Transverse colon (tissue), 4 donors: ENCODE measurements around the gene RGS7. TPM values are rescaled to one million over a fixed set of nuclear protein-coding genes. Genes with fewer than 3 reads are reported as not detected.

ENCODE experiments used
- DNase-seq: peaks from one replicate; pipeline ENCODE4 v3.0.0-alpha.2; 2019
- H3K27ac ChIP-seq, 4 donors: fragments of 200-600 bp; sonication (generic); 2 replicates each; pipeline ENCODE4 v1.5.1; 2016 to 2018; ENCODE audit warnings: inconsistent platforms in 4 of 4
- H3K27me3 ChIP-seq: fragments of 200-600 bp; sonication (generic); 2 replicates; pipeline ENCODE4 v1.5.1; 2017; ENCODE audit warnings: inconsistent platforms
- H3K36me3 ChIP-seq, 4 donors: fragments of 200-600 bp; sonication (generic); 2 replicates each; pipeline ENCODE4 v1.5.1; 2017 to 2019; ENCODE audit warnings: inconsistent platforms in 4 of 4
- H3K4me1 ChIP-seq, 4 donors: fragments of 200-600 bp; sonication (generic); 2 replicates each; pipeline ENCODE4 v1.5.1; 2017 to 2020; ENCODE audit warnings: inconsistent platforms in 4 of 4
- H3K4me3 ChIP-seq, 4 donors: fragments of 200-600 bp; sonication (generic); 1 replicate in 1 of 4; 2 replicates in 3 of 4; pipeline versions ENCODE4 v1.5.1 to v1.6.1; 2017 to 2019; ENCODE audit warnings: inconsistent platforms in 4 of 4
- H3K9me3 ChIP-seq, 2 donors: fragments of 200-600 bp; sonication (generic); 2 replicates each; pipeline ENCODE4 v1.5.1; 2017 to 2019; ENCODE audit warnings: inconsistent platforms in 2 of 2
- EP300 ChIP-seq: sonication (generic); formaldehyde crosslinking; IDR thresholded peaks from one replicate; pipeline ENCODE4 v1.6.1; 2017; ENCODE audit warnings: antibody characterized with exemption, low read depth
- POLR2A ChIP-seq: fragments of 450-650 bp; IDR thresholded peaks from one replicate; pipeline ENCODE4 v1.6.1; 2016; ENCODE audit warnings: antibody characterized with exemption, mild to moderate bottlenecking, moderate library complexity
- POLR2AphosphoS5 ChIP-seq, 3 donors: sonication (generic); formaldehyde crosslinking; IDR thresholded peaks; one replicate each; pipeline ENCODE4 v1.6.1; 2016; ENCODE audit warnings: antibody characterized with exemption in 3 of 3
- whole genome bisulfite sequencing, 2 donors: methylation state at CpG; one replicate each; pipeline ENCODE4 v1.1.5; 2018; ENCODE audit warnings: low coverage in 1 of 2; 5-methylcytosine and 5-hydroxymethylcytosine counted together
- in situ Hi-C, 4 donors: fragments of 200-750 bp; cut with MboI; loops; one replicate each; pipeline versions ENCODE4 v1.15.0 to v1.15.1; 2017; ENCODE audit warnings: low sequenced_read_pairs in 3 of 4, low pct_ligation_motif_present in 1 of 4, low pct_unique_long_range_greater_than_20kb in 1 of 4
- intact Hi-C: fragments of 100-400 bp; cut with DNase I; formaldehyde crosslinking; loops from one replicate; pipeline ENCODE4 v1.15.1; 2023; ENCODE audit warnings: low total_unique reads
- total RNA-seq, 4 donors: library from RNA; depleted of rRNA; stranded (reverse); fragments of >200 nt; gene quantifications; one replicate each; pipeline ENCODE4 v1.1.0, GENCODE V29; 2016
- TF ChIP-seq, protein P1 (sequence below), 5 experiments: fragments of 200-600 bp in 3 of 5; fragments of 450-650 bp in 2 of 5; sonication (generic) in 3 of 5; IDR thresholded peaks; 1 replicate in 2 of 5; 2 replicates in 3 of 5; pipeline ENCODE4 v1.5.1; 2016 to 2017; ENCODE audit warnings: antibody characterized with exemption in 5 of 5, inconsistent platforms in 3 of 5, mild to moderate bottlenecking in 2 of 5, moderate library complexity in 1 of 5

RGS7 gene
- total RNA-seq, 4 donors from 2014 or later, result 1.5 to 2.0 TPM; not detected in 2

GRCh38 chr1:240827786-240828185, 529.2 kb downstream of the RGS7 start:
- 86 to 88% methylated on average over 1 of the region's 1 CpG for WGBS, 2 donors
- DNase-seq, result no peak
- no peaks in the 10 kb centered on the region for H3K9me3 ChIP-seq
- H3K4me1 ChIP-seq, result no peaks in the 10 kb centered on the region
- intact Hi-C loops (no loop called here), in situ Hi-C loops (no loop called here)
- TF ChIP-seq POLR2A, result no peak
- no peak for TF ChIP-seq EP300
- TF ChIP-seq, protein P1, sequence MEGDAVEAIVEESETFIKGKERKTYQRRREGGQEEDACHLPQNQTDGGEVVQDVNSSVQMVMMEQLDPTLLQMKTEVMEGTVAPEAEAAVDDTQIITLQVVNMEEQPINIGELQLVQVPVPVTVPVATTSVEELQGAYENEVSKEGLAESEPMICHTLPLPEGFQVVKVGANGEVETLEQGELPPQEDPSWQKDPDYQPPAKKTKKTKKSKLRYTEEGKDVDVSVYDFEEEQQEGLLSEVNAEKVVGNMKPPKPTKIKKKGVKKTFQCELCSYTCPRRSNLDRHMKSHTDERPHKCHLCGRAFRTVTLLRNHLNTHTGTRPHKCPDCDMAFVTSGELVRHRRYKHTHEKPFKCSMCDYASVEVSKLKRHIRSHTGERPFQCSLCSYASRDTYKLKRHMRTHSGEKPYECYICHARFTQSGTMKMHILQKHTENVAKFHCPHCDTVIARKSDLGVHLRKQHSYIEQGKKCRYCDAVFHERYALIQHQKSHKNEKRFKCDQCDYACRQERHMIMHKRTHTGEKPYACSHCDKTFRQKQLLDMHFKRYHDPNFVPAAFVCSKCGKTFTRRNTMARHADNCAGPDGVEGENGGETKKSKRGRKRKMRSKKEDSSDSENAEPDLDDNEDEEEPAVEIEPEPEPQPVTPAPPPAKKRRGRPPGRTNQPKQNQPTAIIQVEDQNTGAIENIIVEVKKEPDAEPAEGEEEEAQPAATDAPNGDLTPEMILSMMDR (IDR thresholded peaks at IDR 0.05), result no peak
- no peak for TF ChIP-seq POLR2AphosphoS5 (IDR thresholded peaks at IDR 0.05)
- no peak overlapping the region for H3K27ac ChIP-seq
- H3K4me3 ChIP-seq, result no peak overlapping the region
- no peaks in the 10 kb centered on the region for H3K27me3 ChIP-seq
- no peaks in the 10 kb centered on the region for H3K36me3 ChIP-seq

DNA sequence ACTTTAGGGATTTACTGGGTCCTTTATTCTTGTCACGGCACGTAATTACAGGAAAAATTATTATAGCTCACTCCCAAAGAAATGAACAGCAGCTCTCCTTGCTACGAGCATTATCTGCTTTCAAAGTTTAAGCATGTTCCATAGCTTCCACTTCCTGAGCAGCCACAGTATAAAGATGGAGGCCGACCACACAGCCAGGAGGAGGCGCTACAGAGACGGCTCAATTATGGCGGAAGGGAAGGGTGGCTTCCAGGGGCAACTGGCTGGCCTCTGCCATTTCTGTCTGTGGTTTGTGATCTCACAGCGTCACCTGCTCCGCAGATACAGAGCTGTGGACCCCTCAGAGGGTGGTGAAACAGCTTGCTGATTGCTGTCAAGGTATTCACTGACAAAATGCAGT, 532.8 kb downstream of the RGS7 start:
- Histone ChIP-seq H3K9me3 (no peaks in the 10 kb centered on the region), H3K27ac (no peak overlapping the region), H3K36me3 (no peaks in the 10 kb centered on the region), H3K27me3 (no peaks in the 10 kb centered on the region), H3K4me1 (no peaks in the 10 kb centered on the region), H3K4me3 (no peak overlapping the region)
- intact Hi-C loops, result no loop called here
- DNase-seq, result no peak
- in situ Hi-C loops, result no loop called here
- no peak for TF ChIP-seq POLR2A
- TF ChIP-seq EP300, result no peak
- TF ChIP-seq, protein P1 (IDR thresholded peaks at IDR 0.05), result no peak
- no peak for TF ChIP-seq POLR2AphosphoS5 (IDR thresholded peaks at IDR 0.05)
- 77 to 100% methylated on average over 2 to 9 of the region's 9 CpGs for WGBS, 2 donors

DNA sequence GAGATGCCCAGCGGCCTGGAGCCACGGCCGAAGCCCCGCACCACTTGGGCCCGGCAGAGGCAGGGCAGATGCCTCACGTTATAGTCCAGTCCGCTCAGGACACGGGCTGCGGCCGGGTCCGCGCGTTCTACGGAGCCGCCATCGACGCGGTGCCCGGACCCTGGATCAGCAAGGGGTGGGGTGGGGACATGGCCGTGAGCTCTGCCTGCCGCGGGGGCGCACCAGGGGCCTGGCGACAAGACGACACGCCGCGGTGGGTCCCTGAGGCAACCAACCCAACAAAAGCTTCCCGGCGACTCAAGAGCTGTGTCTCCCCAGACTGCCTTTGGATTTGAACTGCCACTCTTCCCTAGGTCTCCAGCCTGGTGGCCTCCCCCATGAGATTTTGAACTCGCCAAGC, 533.6 kb downstream of the RGS7 start:
- Histone ChIP-seq H3K36me3 (no peaks in the 10 kb centered on the region), H3K4me3 (no peak overlapping the region), H3K9me3 (no peaks in the 10 kb centered on the region), H3K27me3 (no peaks in the 10 kb centered on the region), H3K4me1 (no peaks in the 10 kb centered on the region), H3K27ac (no peak overlapping the region)
- in situ Hi-C loops, result no loop called here
- 95% methylated on average over 24 of the region's 31 CpGs; no CpG with 5 or more reads in 1 of the 2 donors for WGBS, 2 donors
- intact Hi-C loops, result no loop called here
- no peak for DNase-seq
- TF ChIP-seq, protein P1 (IDR thresholded peaks at IDR 0.05), result no peak
- TF ChIP-seq EP300 (no peak), POLR2A (no peak), POLR2AphosphoS5 (IDR thresholded peaks at IDR 0.05) (no peak)

GRCh38 chr1:240821925-240822324, 535.1 kb downstream of the RGS7 start:
- TF ChIP-seq, protein P1 (IDR thresholded peaks at IDR 0.05), result no peak
- TF ChIP-seq EP300 (no peak), POLR2AphosphoS5 (IDR thresholded peaks at IDR 0.05) (no peak), POLR2A (no peak)
- intact Hi-C loops (no loop called here), in situ Hi-C loops (no loop called here)
- H3K36me3 ChIP-seq, result no peaks in the 10 kb centered on the region
- H3K27me3 ChIP-seq, result no peaks in the 10 kb centered on the region
- no peak for DNase-seq
- H3K4me1 ChIP-seq, result no peaks in the 10 kb centered on the region
- 91 to 95% methylated on average over 2 of the region's 2 CpGs for WGBS, 2 donors
- H3K4me3 ChIP-seq, result no peak overlapping the region
- H3K27ac ChIP-seq, result no peak overlapping the region
- no peaks in the 10 kb centered on the region for H3K9me3 ChIP-seq
